ENCODE data around the gene TSPY4.
"Not testable (repeated sequence)": the region's sequence is repeated elsewhere in the genome, so short reads cannot be mapped to it uniquely, and the experiment has no call there.

The TSPY4 gene

DNA sequence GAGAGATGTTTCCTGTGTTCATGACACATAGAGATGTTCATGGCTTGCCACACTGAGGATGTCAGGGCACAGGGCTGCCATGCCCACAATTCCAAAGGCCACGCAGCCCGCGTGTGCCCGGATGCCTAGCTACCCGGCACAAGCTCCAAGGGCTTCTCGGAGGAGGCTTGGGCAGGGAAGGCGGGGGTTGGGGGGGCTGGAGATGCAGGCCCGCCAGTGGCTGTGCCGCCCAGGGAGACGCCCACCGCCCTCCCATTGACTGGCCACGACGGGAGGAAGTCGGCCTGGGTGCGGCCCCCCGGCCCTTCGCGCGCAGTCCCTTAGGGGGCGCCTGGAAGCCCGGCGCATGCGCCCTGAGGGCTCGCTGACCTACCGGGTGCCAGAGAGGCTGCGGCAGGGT lies at the start of gene TSPY4:
TSS of gene TSPY4 (plus strand) at position 301 of the 400 bp plus-strand sequence. CDS start at position 347, 46 bp downstream.
- not testable (repeated sequence) for DNase-seq (ENCODE audit: low read depth, low spot score)

GRCh38 chrY:9320996-9321395 lies 16.3 kb upstream of the TSPY4 start:
- DNase-seq (ENCODE audit: low read depth, low spot score) = no peak

DNA sequence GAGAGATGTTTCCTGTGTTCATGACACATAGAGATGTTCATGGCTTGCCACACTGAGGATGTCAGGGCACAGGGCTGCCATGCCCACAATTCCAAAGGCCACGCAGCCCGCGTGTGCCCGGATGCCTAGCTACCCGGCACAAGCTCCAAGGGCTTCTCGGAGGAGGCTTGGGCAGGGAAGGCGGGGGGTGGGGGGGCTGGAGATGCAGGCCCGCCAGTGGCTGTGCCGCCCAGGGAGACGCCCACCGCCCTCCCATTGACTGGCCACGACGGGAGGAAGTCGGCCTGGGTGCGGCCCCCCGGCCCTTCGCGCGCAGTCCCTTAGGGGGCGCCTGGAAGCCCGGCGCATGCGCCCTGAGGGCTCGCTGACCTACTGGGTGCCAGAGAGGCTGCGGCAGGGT lies 20.2 kb downstream of the TSPY4 start, which contains the start of gene TSPY8:
TSS of gene TSPY8 (plus strand) at position 301 of the 400 bp plus-strand sequence. CDS start at position 347, 46 bp downstream.
- DNase-seq (ENCODE audit: low read depth, low spot score) = not testable (repeated sequence)
